ENCODE measurements around the gene NFX1.

GRCh38 chr9:33277484-33277883 is 12.8 kb upstream of the NFX1 start:
- TF ChIP-seq EP300 (IDR thresholded peaks at IDR 0.05) (no peak), POLR2A (IDR thresholded peaks at IDR 0.05) (no peak)
